ENCODE results near the gene IGF1R. TPM values are rescaled to one million over a fixed set of nuclear protein-coding genes. Genes with fewer than 3 reads are reported as not detected.

Gene IGF1R
- total RNA-seq, 1 donor from 2014 or later, result 145 TPM

GRCh38 chr15:98711810-98712209 lies 63.5 kb downstream of the IGF1R start:
- Mint-ChIP-seq H3K4me1 (ENCODE audit: low read depth, unreplicated experiment) (peaks cover 26% of the 10 kb centered on the region), H3K9me3 (ENCODE audit: unreplicated experiment) (peaks cover 9% of the 10 kb centered on the region), H3K27ac (ENCODE audit: unreplicated experiment) (no peak overlapping the region), H3K36me3 (ENCODE audit: unreplicated experiment) (peaks cover 16% of the 10 kb centered on the region), H3K27me3 (ENCODE audit: unreplicated experiment) (peaks cover 2% of the 10 kb centered on the region), H3K4me3 (ENCODE audit: unreplicated experiment) (no peak overlapping the region)
- no peak for TF ChIP-seq CTCF (IDR thresholded peaks at IDR 0.05; ENCODE audit: partially characterized antibody, unreplicated experiment)
- DNase-seq, result no peak

GRCh38 chr15:98712845-98713584 lies 64.7 kb downstream of the IGF1R start:
- Mint-ChIP-seq H3K9me3 (ENCODE audit: unreplicated experiment) (peaks cover 7% of the 10 kb centered on the region), H3K27ac (ENCODE audit: unreplicated experiment) (no peak overlapping the region), H3K36me3 (ENCODE audit: unreplicated experiment) (peaks cover 14% of the 10 kb centered on the region), H3K4me1 (ENCODE audit: low read depth, unreplicated experiment) (peaks cover 31% of the 10 kb centered on the region), H3K27me3 (ENCODE audit: unreplicated experiment) (peaks cover 2% of the 10 kb centered on the region), H3K4me3 (ENCODE audit: unreplicated experiment) (no peak overlapping the region)
- no peak for DNase-seq
- TF ChIP-seq CTCF (IDR thresholded peaks at IDR 0.05; ENCODE audit: partially characterized antibody, unreplicated experiment), result no peak

- no peak overlapping the region for H3K4me3 Mint-ChIP-seq (ENCODE audit: unreplicated experiment)
- no peak overlapping the region for H3K27ac Mint-ChIP-seq (ENCODE audit: unreplicated experiment)
- peaks cover 36% of the 10 kb centered on the region for H3K4me1 Mint-ChIP-seq (ENCODE audit: low read depth, unreplicated experiment)
- peaks cover 6% of the 10 kb centered on the region for H3K9me3 Mint-ChIP-seq (ENCODE audit: unreplicated experiment)
- H3K36me3 Mint-ChIP-seq (ENCODE audit: unreplicated experiment), result peaks cover 11% of the 10 kb centered on the region
- H3K27me3 Mint-ChIP-seq (ENCODE audit: unreplicated experiment), result peaks cover 2% of the 10 kb centered on the region
- DNase-seq, result no peak
- TF ChIP-seq CTCF (IDR thresholded peaks at IDR 0.05; ENCODE audit: partially characterized antibody, unreplicated experiment), result no peak
Measured at GRCh38 chr15:98713585-98714001, 65.3 kb downstream of the IGF1R start.

GRCh38 chr15:98714922-98715321 lies 66.6 kb downstream of the IGF1R start:
- H3K9me3 Mint-ChIP-seq (ENCODE audit: unreplicated experiment), result peaks cover 6% of the 10 kb centered on the region
- no peak overlapping the region for H3K4me3 Mint-ChIP-seq (ENCODE audit: unreplicated experiment)

More at GRCh38 chr15:98714922-98715321, 66.6 kb downstream of the IGF1R start:
- H3K27me3 Mint-ChIP-seq (ENCODE audit: unreplicated experiment), result peaks cover 4% of the 10 kb centered on the region
- peaks cover 11% of the 10 kb centered on the region for H3K36me3 Mint-ChIP-seq (ENCODE audit: unreplicated experiment)
- peaks cover 45% of the 10 kb centered on the region for H3K4me1 Mint-ChIP-seq (ENCODE audit: low read depth, unreplicated experiment)
- no peak for TF ChIP-seq CTCF (IDR thresholded peaks at IDR 0.05; ENCODE audit: partially characterized antibody, unreplicated experiment)
- H3K27ac Mint-ChIP-seq (ENCODE audit: unreplicated experiment), result peak overlapping the region; percentile 53
- no peak for DNase-seq

Measured in glutamatergic neuron (in vitro differentiated cells).